Neuronal stem cell (in vitro differentiated cells): ENCODE results near the gene FSTL4.

ENCODE experiments used
- DNase-seq: peaks from one replicate; pipeline ENCODE4 v3.0.0-alpha.2; 2013; ENCODE audit warnings: low spot score
- H2AFZ ChIP-seq: one replicate; pipeline ENCODE4 v1.6.1; 2013; ENCODE audit warnings: mild to moderate bottlenecking, low read length, inconsistent platforms
- H2AK5ac ChIP-seq: 2 replicates; pipeline ENCODE4 v1.6.1; 2013; ENCODE audit warnings: low read depth, mild to moderate bottlenecking, inconsistent platforms, low read length, moderate library complexity, mixed read lengths
- H2BK120ac ChIP-seq: 2 replicates; pipeline ENCODE4 v1.6.1; 2013; ENCODE audit warnings: low read depth, mild to moderate bottlenecking, inconsistent platforms, low read length, moderate library complexity, mixed read lengths
- H2BK12ac ChIP-seq: one replicate; pipeline ENCODE4 v1.6.1; 2013; ENCODE audit warnings: low read length, inconsistent platforms
- H2BK15ac ChIP-seq: 2 replicates; pipeline ENCODE4 v1.6.1; 2013; ENCODE audit warnings: mild to moderate bottlenecking, low read length, inconsistent platforms, mixed read lengths
- H2BK5ac ChIP-seq: one replicate; pipeline ENCODE4 v1.6.1; 2013; ENCODE audit warnings: inconsistent platforms, mild to moderate bottlenecking, low read length, moderate library complexity
- H3K14ac ChIP-seq: one replicate; pipeline ENCODE4 v1.6.1; 2013; ENCODE audit warnings: low read length, inconsistent platforms
- H3K18ac ChIP-seq: 2 replicates; pipeline ENCODE4 v1.6.1; 2013; ENCODE audit warnings: low read length, inconsistent platforms
- H3K23ac ChIP-seq: 2 replicates; pipeline ENCODE4 v1.6.1; 2013; ENCODE audit warnings: low read depth, mild to moderate bottlenecking, mixed read lengths, low read length, inconsistent platforms; ENCODE audit not compliant: poor library complexity
- H3K27ac ChIP-seq: replicated peaks from 3 replicates; pipeline ENCODE4 v1.5.1; 2013; ENCODE audit warnings: low read length, inconsistent platforms
- H3K27me3 ChIP-seq, 3 experiments: 2 replicates each; pipeline ENCODE4 v1.6.1; 2013; ENCODE audit warnings: low read length in 3 of 3, mild to moderate bottlenecking in 2 of 3, inconsistent platforms in 1 of 3, low read depth in 1 of 3, mixed read lengths in 1 of 3, moderate library complexity in 1 of 3; ENCODE audit not compliant: control insufficient read depth in 3 of 3, insufficient read depth in 3 of 3
- H3K36me3 ChIP-seq, 2 donors: replicated peaks in 1 of 2; 2 replicates each; pipeline ENCODE4 v1.6.1; 2013; ENCODE audit warnings: low read length in 2 of 2; ENCODE audit not compliant: control insufficient read depth in 2 of 2, insufficient read depth in 2 of 2
- H3K4ac ChIP-seq: 2 replicates; pipeline ENCODE4 v1.6.1; 2013; ENCODE audit warnings: inconsistent platforms, mild to moderate bottlenecking, low read length, moderate library complexity
- H3K4me1 ChIP-seq, 2 donors: 1 replicate in 1 of 2; 2 replicates in 1 of 2; pipeline ENCODE4 v1.6.1; 2013; ENCODE audit warnings: low read length in 2 of 2, low read depth in 1 of 2; ENCODE audit not compliant: control insufficient read depth in 2 of 2, insufficient read depth in 1 of 2
- H3K4me2 ChIP-seq: one replicate; pipeline ENCODE4 v1.6.1; 2013; ENCODE audit warnings: mild to moderate bottlenecking, low read length, inconsistent platforms; ENCODE audit not compliant: insufficient read depth, poor library complexity, severe bottlenecking
- H3K4me3 ChIP-seq, 2 donors: 2 replicates each; pipeline ENCODE4 v1.5.1; 2013; ENCODE audit warnings: low read length in 2 of 2, mild to moderate bottlenecking in 2 of 2, inconsistent platforms in 1 of 2, moderate library complexity in 1 of 2
- H3K79me1 ChIP-seq: one replicate; pipeline ENCODE4 v1.6.1; 2013; ENCODE audit warnings: low read depth, mild to moderate bottlenecking, inconsistent platforms, low read length, moderate library complexity
- H3K9ac ChIP-seq: one replicate; pipeline ENCODE4 v1.6.1; 2013; ENCODE audit warnings: mild to moderate bottlenecking, low read depth, low read length, inconsistent platforms; ENCODE audit not compliant: poor library complexity
- H3K9me3 ChIP-seq, 2 donors: replicated peaks in 1 of 2; 2 replicates each; pipeline versions ENCODE3 to v1.6.1; 2013; ENCODE audit warnings: low read length in 2 of 2, mild to moderate bottlenecking in 2 of 2, inconsistent platforms in 1 of 2, low read depth in 1 of 2, mixed read lengths in 1 of 2, moderate library complexity in 1 of 2; ENCODE audit not compliant: control insufficient read depth in 2 of 2, insufficient read depth in 1 of 2
- H4K8ac ChIP-seq: one replicate; pipeline ENCODE4 v1.6.1; 2013; ENCODE audit warnings: low read depth, mild to moderate bottlenecking, inconsistent platforms, low read length, moderate library complexity
- H4K91ac ChIP-seq: one replicate; pipeline ENCODE4 v1.6.1; 2013; ENCODE audit warnings: low read length, low read depth, mild to moderate bottlenecking, inconsistent platforms; ENCODE audit not compliant: poor library complexity
- WGBS, 2 donors: extraction: QIAGEN DNeasy Blood & Tissue Kit; methylation state at CpG; one replicate each; pipeline ENCODE4 v1.1.7; 2013; ENCODE audit warnings: missing lambda C conversion rate in 2 of 2, mixed read lengths in 1 of 2; ENCODE audit not compliant: insufficient read length in 2 of 2, insufficient replicate concordance in 1 of 2; ENCODE audit errors: extremely low coverage in 2 of 2; 5-methylcytosine and 5-hydroxymethylcytosine counted together

The FSTL4 gene

GRCh38 chr5:133227897-133228296, 384.4 kb downstream of the FSTL4 start:
- H2BK120ac ChIP-seq = no peak overlapping the region
- no peak overlapping the region for H3K23ac ChIP-seq
- H2AFZ ChIP-seq = no peak overlapping the region
- no peak overlapping the region for H2BK12ac ChIP-seq
- H3K4me1 ChIP-seq = peaks cover 3 to 5% of the 10 kb centered on the region in 2 donors
- DNase-seq = no peak
- no peak overlapping the region for H3K9ac ChIP-seq
- H3K14ac ChIP-seq = no peak overlapping the region
- H3K9me3 ChIP-seq = no peaks in the 10 kb centered on the region
- H2BK5ac ChIP-seq = no peak overlapping the region
- WGBS, 2 donors = no CpG with 5 or more reads among the region's 6 CpGs
- no peak overlapping the region for H2AK5ac ChIP-seq
- H3K18ac ChIP-seq = no peak overlapping the region
- no peak overlapping the region for H3K4me2 ChIP-seq
- no peaks in the 10 kb centered on the region for H3K36me3 ChIP-seq
- no peaks in the 10 kb centered on the region for H3K27me3 ChIP-seq
- H2BK15ac ChIP-seq = no peak overlapping the region
- H3K79me1 ChIP-seq = no peaks in the 10 kb centered on the region
- H3K4ac ChIP-seq = no peak overlapping the region
- H3K4me3 ChIP-seq = no peak overlapping the region
- H4K8ac ChIP-seq = no peak overlapping the region
- H3K27ac ChIP-seq = no peak overlapping the region
- H4K91ac ChIP-seq = no peak overlapping the region

DNA sequence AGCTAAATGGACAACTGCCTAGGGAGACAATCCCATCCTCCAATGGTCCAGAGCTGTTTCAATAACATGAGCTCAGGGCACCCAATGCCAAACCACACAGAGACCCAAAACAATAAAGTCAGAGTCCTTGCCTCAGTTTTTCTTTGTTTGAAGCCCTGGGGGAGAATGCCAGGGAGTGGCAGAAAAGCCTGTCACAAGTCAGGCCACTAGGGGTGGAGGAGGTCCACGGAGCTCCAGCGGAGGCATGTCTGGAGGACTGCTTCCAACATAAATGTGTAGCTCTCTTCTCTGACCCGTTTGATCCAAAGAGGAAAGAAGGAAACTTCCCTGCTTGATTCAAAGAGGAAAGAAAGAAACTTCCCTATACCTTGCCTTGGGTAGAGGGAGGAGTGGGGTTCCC, 385.3 kb downstream of the FSTL4 start:
- Histone ChIP-seq H3K27me3 (no peaks in the 10 kb centered on the region), H4K8ac (no peak overlapping the region), H4K91ac (no peak overlapping the region), H3K23ac (no peak overlapping the region), H3K9ac (no peak overlapping the region), H2BK5ac (no peak overlapping the region), H3K36me3 (no peaks in the 10 kb centered on the region), H3K27ac (no peak overlapping the region), H3K14ac (no peak overlapping the region), H2BK120ac (no peak overlapping the region), H3K4me3 (no peak overlapping the region), H3K4ac (no peak overlapping the region), H2AFZ (no peak overlapping the region), H3K4me1 (peaks cover 3 to 13% of the 10 kb centered on the region in 2 donors), H2AK5ac (no peak overlapping the region), H3K18ac (no peak overlapping the region), H3K79me1 (no peaks in the 10 kb centered on the region), H3K4me2 (no peak overlapping the region), H2BK15ac (no peak overlapping the region), H3K9me3 (no peaks in the 10 kb centered on the region), H2BK12ac (no peak overlapping the region)
- no peak for DNase-seq
- WGBS, 2 donors = no CpG with 5 or more reads among the region's 3 CpGs

- H2BK15ac ChIP-seq = no peak overlapping the region
- no peak overlapping the region for H4K8ac ChIP-seq
- H3K27ac ChIP-seq = no peak overlapping the region
- peak overlapping the region; percentile 63 for H2BK12ac ChIP-seq
- H3K14ac ChIP-seq = no peak overlapping the region
- H3K9ac ChIP-seq = peak overlapping the region; percentile 51
- H2BK120ac ChIP-seq = no peak overlapping the region
- H2AFZ ChIP-seq = no peak overlapping the region
- H3K79me1 ChIP-seq = no peaks in the 10 kb centered on the region
- no peak overlapping the region for H2BK5ac ChIP-seq
- peaks cover 3 to 13% of the 10 kb centered on the region in 2 donors for H3K4me1 ChIP-seq
- H3K23ac ChIP-seq = no peak overlapping the region
- no peak overlapping the region for H3K4me3 ChIP-seq
- H3K27me3 ChIP-seq = no peaks in the 10 kb centered on the region
- DNase-seq = no peak
- H3K9me3 ChIP-seq = no peaks in the 10 kb centered on the region
- WGBS, 2 donors = no CpG with 5 or more reads among the region's 1 CpG
- no peak overlapping the region for H3K4me2 ChIP-seq
- no peaks in the 10 kb centered on the region for H3K36me3 ChIP-seq
- H3K4ac ChIP-seq = no peak overlapping the region
- no peak overlapping the region for H2AK5ac ChIP-seq
- peak overlapping the region; percentile 81 for H3K18ac ChIP-seq
- no peak overlapping the region for H4K91ac ChIP-seq
Measured at GRCh38 chr5:133226186-133226585, 386.2 kb downstream of the FSTL4 start.

GRCh38 chr5:133225671-133226152, 386.6 kb downstream of the FSTL4 start:
- Histone ChIP-seq H2AK5ac (no peak overlapping the region), H2AFZ (no peak overlapping the region), H3K4ac (no peak overlapping the region), H3K27ac (no peak overlapping the region), H4K8ac (no peak overlapping the region), H4K91ac (no peak overlapping the region), H3K14ac (no peak overlapping the region), H3K79me1 (no peaks in the 10 kb centered on the region), H3K4me1 (peaks cover 3 to 13% of the 10 kb centered on the region in 2 donors), H3K27me3 (no peaks in the 10 kb centered on the region), H2BK12ac (no peak overlapping the region), H2BK15ac (no peak overlapping the region), H3K23ac (no peak overlapping the region), H3K4me2 (no peak overlapping the region), H2BK5ac (no peak overlapping the region), H3K4me3 (no peak overlapping the region), H3K9ac (no peak overlapping the region), H3K36me3 (no peaks in the 10 kb centered on the region), H2BK120ac (no peak overlapping the region), H3K9me3 (no peaks in the 10 kb centered on the region), H3K18ac (no peak overlapping the region)
- no peak for DNase-seq
- WGBS, 2 donors = no CpG with 5 or more reads among the region's 7 CpGs
